Neural crest cell (in vitro differentiated cells): ENCODE data around the gene HNF4A. TPM values are rescaled to one million over a fixed set of nuclear protein-coding genes. Genes with fewer than 3 reads are reported as not detected.

Experiments used
- DNase-seq: peaks from one replicate; pipeline ENCODE4 v3.0.0; 2021; ENCODE audit warnings: low read depth, mixed read lengths, low spot score
- H3K27ac Mint-ChIP-seq: one replicate; pipeline ENCODE4 v1.8.0; 2021; ENCODE audit warnings: mild to moderate bottlenecking, mixed read lengths; ENCODE audit not compliant: unreplicated experiment
- H3K27me3 Mint-ChIP-seq: 2 replicates; pipeline ENCODE4 v1.8.0; 2021; ENCODE audit warnings: low read depth, mild to moderate bottlenecking, mixed read lengths
- H3K36me3 Mint-ChIP-seq: 2 replicates; pipeline ENCODE4 v1.8.0; 2021; ENCODE audit warnings: low read depth, mild to moderate bottlenecking, mixed read lengths
- H3K4me1 Mint-ChIP-seq: 2 replicates; pipeline ENCODE4 v1.8.0; 2021; ENCODE audit warnings: mixed read lengths
- H3K4me3 Mint-ChIP-seq: one replicate; pipeline ENCODE4 v1.8.0; 2021; ENCODE audit warnings: mild to moderate bottlenecking, mixed read lengths
- H3K9me3 Mint-ChIP-seq: 2 replicates; pipeline ENCODE4 v1.8.0; 2021; ENCODE audit warnings: mixed read lengths
- total RNA-seq: library from RNA; stranded (reverse); gene quantifications from 2 replicates; pipeline ENCODE4 v1.2.1, GENCODE V29; 2021
- TF ChIP-seq, protein P1 (sequence below): fragments of 200-600 bp; sonication (generic); conservative IDR thresholded peaks from 2 replicates; pipeline ENCODE4 v1.5.0; 2021; ENCODE audit warnings: antibody characterized with exemption, mild to moderate bottlenecking

Gene HNF4A
- total RNA-seq, 1 donor from 2014 or later = not detected

DNA sequence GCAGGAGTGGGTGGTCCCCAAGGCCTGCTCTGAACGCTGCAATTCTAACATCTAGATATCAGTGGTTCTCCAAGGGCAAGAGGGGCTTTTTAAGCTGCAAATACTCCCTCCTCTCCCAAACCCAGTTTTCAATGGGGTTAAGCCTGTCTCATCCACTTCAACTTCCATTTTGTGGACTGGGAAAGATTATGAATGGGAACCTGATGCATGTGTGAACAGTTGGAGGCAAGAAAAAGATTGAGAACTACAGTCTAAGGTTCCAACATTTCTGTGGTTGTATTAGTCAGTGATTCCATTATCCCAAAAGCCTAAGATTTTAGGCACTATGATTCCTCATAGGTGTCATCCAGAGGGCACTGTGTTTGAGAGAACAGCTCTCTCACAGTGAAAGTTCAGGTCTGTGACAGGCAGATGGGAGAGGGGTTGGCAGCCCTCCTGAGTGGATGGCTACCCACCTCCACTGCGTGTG is 53.7 kb downstream of the HNF4A start:
- DNase-seq = no peak
- Mint-ChIP-seq H3K36me3 (no peaks in the 10 kb centered on the region), H3K4me1 (no peaks in the 10 kb centered on the region), H3K27ac (no peak overlapping the region), H3K9me3 (peaks cover 3% of the 10 kb centered on the region), H3K27me3 (no peaks in the 10 kb centered on the region), H3K4me3 (no peak overlapping the region)
- TF ChIP-seq, protein P1, sequence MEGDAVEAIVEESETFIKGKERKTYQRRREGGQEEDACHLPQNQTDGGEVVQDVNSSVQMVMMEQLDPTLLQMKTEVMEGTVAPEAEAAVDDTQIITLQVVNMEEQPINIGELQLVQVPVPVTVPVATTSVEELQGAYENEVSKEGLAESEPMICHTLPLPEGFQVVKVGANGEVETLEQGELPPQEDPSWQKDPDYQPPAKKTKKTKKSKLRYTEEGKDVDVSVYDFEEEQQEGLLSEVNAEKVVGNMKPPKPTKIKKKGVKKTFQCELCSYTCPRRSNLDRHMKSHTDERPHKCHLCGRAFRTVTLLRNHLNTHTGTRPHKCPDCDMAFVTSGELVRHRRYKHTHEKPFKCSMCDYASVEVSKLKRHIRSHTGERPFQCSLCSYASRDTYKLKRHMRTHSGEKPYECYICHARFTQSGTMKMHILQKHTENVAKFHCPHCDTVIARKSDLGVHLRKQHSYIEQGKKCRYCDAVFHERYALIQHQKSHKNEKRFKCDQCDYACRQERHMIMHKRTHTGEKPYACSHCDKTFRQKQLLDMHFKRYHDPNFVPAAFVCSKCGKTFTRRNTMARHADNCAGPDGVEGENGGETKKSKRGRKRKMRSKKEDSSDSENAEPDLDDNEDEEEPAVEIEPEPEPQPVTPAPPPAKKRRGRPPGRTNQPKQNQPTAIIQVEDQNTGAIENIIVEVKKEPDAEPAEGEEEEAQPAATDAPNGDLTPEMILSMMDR = no peak

- TF ChIP-seq, protein P1 = no peak
- Mint-ChIP-seq H3K36me3 (no peaks in the 10 kb centered on the region), H3K27me3 (no peaks in the 10 kb centered on the region), H3K27ac (no peak overlapping the region), H3K4me3 (no peak overlapping the region), H3K4me1 (no peaks in the 10 kb centered on the region), H3K9me3 (no peaks in the 10 kb centered on the region)
- no peak for DNase-seq
These were observed 55.1 kb downstream of the HNF4A start for GRCh38 chr20:44410583-44411019.

DNA sequence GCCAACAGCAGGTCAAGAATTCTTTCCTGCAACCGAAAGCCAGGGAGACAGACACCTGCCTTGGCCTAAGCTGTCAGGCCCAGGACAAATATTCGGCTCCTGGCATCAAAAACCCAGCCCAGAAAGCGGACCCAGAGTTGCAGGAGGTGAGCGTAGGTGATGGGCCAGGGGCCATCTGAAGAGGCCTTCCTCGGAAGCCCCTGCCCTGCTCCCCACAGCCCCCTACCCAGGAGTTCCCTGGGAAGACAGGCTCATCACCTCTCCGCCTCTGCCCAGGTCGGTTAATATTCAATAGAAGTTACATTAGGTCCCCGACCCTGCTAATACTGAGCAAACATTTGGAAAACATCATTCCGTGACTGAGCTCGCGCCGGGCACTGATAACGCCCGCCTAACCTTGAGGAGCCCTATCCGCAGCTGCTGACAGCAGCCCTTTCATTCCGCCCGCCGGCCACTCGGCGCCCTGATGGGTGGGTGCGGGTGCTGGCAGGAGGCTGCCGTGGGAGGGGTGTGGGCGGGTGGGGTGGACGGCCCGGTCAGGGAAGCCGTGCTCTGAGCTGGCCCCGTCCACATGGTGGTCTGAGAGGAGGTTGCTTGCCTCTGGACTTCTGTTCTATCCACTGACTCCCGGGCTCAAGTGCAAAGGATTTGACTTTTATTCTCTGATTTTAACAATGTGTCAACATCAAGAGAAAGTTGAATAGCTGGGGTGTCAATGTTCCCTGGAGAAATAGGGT is 55.7 kb downstream of the HNF4A start:
- H3K27me3 Mint-ChIP-seq = no peaks in the 10 kb centered on the region
- no peak overlapping the region for H3K27ac Mint-ChIP-seq
- no peaks in the 10 kb centered on the region for H3K9me3 Mint-ChIP-seq
- no peak overlapping the region for H3K4me3 Mint-ChIP-seq
- no peaks in the 10 kb centered on the region for H3K36me3 Mint-ChIP-seq
- DNase-seq = no peak
- no peaks in the 10 kb centered on the region for H3K4me1 Mint-ChIP-seq
- TF ChIP-seq, protein P1 = no peak

- no peaks in the 10 kb centered on the region for H3K27me3 Mint-ChIP-seq
- TF ChIP-seq, protein P1 = no peak
- H3K4me1 Mint-ChIP-seq = no peaks in the 10 kb centered on the region
- H3K36me3 Mint-ChIP-seq = no peaks in the 10 kb centered on the region
- H3K27ac Mint-ChIP-seq = no peak overlapping the region
- no peaks in the 10 kb centered on the region for H3K9me3 Mint-ChIP-seq
- no peak for DNase-seq
- H3K4me3 Mint-ChIP-seq = no peak overlapping the region
These were observed 56.4 kb downstream of the HNF4A start for GRCh38 chr20:44411757-44412401.

GRCh38 chr20:44412402-44413144 is 57.1 kb downstream of the HNF4A start:
- TF ChIP-seq, protein P1 = no peak
- Mint-ChIP-seq H3K4me1 (no peaks in the 10 kb centered on the region), H3K9me3 (no peaks in the 10 kb centered on the region), H3K27ac (no peak overlapping the region), H3K36me3 (no peaks in the 10 kb centered on the region), H3K4me3 (no peak overlapping the region), H3K27me3 (no peaks in the 10 kb centered on the region)
- no peak for DNase-seq
